Limb (tissue), 2 donors: Measurements from ENCODE around the gene TMEM131L.

ENCODE experiments used
- DNase-seq, 2 donors: peaks; one replicate each; pipeline ENCODE4 v3.0.0-alpha.2; 2016; ENCODE audit errors: extremely low spot score in 2 of 2

The TMEM131L gene

DNA sequence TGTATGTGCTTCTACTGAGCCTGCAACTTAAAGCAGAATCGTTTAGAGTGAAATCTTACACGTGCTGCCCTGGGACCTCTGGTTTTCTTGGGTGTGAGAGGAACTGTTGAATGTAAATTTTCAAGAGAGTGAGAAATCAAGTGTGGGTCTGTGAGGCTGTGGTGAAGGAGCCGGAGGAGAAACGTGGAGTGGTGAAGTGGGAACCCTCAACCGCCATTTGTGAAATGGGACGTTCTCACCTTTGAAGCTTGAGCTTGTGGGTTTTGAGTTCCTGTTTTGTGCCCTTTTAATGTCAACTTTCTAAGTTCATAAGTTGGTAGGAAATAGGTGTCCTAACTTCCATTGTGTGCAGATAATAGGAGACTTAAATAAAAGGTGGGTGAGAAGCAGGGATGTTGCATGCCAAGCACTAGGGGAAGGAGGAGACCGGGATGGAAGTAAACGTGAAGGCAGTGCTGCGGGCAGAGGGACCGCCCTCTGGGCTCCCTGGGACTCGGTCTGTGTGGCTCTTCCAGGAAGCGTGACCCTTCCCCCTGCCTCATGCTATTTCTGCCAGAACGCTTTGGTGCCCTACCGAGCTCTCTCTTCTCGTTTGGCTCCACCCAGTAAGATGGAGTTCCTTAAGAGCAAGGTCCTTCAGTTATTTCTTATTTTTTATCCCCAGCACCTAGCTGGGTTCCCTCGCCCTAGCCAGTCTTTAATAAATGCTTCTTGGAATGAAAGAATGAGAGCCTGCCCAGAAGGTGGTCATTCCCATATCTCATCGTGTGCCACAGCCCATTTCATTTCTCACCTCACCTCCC is 56.0 kb downstream of the TMEM131L start:
- DNase-seq: no peak

DNA sequence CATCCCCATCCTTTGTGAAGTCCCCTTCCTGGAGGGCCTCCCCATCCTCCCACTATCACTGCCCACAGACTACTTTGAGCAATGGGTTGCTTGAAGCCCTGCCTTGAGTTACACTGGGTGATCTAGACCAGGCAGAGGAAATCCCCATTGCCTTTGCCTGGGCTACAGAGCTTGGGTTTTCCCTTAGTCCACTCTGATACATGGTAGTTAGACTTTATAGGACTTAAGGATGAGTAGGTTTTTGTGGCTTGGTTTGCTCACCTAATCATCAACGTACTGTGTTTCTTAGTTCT is 56.6 kb downstream of the TMEM131L start:
- no peak for DNase-seq

DNA sequence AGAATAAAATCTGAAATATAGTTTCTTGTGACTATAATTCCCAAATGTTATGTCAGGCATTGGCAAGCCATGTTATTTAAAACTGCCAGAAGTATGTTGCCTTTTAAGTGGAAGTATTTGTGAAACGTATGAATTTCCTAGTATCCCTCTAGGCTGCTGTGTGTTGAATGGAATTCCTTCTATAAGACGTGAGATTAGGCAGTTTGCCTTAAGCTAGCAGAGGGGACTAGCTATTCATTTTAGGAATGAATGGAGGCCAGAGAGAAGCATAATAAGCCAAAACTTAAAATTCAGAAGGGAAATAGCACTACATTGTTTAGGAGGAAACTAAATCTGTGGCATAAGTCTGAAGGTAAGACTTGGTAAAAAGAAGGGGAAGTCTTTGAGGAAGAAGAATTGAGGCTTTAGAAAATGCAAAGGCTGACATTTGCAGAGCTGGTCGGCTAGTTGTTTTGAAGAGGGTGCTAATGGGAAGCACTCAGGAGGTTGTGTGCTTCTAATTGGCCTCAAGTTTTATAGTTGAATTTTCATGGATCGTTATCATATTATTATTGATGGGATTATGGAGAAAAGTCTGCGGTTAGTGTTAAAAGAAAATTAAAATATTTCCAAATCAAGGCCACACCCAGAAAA is 57.1 kb downstream of the TMEM131L start:
- DNase-seq: peak in 1 of 2 donors; percentile 65

DNA sequence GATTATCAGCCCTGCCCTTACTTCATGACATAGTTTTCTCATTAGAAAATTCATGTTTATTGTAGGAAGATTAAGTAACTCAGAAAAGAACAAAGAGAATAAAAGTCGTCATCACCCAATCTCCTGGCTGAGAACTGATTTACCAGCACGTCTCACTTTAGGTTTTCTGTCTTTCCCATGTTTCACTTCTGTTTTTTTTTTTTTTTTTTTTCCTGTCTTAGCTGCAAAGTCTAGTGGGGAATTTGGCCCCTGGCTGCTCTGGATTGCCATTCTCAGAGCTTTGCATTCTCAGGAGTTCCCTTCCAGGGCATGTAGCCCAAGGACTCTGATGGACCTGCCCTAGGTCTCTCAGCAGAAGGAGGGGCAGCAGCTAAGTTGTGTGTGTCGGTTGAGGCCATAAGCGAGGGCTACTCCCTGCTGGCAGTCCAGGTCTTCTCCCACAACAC is 57.8 kb downstream of the TMEM131L start:
- no peak for DNase-seq

DNA sequence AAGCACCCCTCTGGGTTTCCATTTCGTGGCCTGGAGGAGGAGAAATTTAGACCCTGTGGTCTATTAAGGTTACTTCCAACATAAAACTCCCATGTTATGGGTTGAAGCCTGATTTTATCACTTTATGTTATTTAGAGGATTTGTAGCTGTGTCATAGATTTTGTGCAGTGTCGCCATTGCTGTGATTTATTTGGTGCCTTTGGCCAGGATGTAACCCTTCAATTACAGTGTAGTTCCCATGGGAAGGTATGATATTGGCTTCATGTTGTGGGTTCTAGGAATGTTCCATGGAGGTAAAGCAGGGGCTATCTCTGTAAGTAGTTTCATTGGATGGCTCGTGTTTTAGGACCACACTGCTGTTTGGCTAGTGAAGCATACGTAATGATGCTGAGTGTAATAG is 58.5 kb downstream of the TMEM131L start:
- no peak for DNase-seq

DNA sequence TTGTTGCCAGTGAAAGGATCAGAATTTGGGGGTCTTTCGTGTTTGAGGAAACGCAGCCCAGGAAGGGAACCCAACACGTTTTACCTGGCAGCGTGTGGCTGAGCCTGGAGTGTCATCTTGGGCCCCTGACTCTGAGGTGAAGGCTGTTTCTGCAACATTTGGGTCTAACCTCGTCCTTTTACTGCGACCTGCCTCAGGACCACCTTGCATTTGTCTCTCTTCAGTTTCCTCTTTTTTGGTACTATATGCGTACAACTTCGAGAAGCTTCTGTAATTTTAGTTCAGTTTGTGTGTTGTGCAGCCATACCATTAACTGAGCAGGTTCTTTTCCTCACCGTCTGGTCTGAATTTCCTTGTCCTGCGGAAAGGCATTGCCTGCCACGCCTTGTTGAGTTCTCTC is 61.5 kb downstream of the TMEM131L start:
- DNase-seq: no peak

DNA sequence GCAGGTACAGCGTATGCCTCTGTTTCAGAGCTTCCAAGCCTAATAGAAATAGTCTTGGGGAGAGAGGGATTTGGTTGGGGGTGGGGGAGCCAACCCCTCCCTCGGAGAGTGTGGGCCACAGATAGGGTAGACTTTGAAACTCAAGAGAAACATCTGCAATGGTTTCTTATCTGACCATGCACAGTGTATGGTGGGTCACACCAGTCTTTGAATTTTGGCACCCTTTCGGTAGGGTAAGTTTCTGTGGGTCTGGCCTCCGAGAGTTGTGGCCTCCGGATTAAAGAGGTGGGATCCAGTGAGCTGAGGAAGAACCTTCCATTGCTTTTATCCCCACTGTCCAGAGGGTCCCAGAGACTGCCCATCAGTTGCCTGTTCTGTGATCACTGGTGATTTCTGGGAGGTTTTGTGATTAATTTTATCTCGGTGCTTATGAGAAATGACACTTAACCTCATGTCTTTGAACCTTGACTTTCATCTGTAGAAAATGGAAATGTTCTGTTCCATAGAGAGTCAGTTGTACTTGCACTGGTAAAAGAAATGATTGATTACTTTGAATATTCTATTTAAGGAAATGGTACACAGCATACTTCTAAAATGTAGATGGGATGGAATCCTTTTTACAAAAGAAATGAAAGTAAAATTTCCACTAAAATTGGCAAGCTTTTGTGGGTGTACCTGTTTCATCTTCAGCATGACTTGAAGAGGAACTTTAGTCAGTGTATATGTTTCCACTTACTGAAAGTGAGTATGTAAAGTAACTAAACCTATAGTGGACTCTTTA is 62.7 kb downstream of the TMEM131L start:
- no peak for DNase-seq

DNA sequence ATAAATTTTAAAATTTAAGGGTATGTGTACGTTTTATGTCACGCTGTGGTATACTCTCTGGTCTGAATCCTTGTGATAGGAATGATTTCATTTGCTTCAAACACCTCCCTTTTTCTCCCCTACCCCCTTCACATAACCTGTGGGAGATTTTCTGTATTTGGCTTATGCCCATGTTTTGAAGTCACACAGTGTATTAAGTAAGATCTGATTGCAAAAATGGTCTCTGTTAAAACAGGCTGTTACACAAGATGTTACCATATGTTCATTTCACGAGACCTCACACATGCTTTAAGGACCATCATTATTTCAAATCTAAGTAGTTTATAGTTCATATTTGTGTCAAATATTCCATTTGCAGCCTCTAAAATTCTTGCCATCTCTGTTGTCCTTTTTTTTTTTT is 63.5 kb downstream of the TMEM131L start:
- no peak for DNase-seq

DNA sequence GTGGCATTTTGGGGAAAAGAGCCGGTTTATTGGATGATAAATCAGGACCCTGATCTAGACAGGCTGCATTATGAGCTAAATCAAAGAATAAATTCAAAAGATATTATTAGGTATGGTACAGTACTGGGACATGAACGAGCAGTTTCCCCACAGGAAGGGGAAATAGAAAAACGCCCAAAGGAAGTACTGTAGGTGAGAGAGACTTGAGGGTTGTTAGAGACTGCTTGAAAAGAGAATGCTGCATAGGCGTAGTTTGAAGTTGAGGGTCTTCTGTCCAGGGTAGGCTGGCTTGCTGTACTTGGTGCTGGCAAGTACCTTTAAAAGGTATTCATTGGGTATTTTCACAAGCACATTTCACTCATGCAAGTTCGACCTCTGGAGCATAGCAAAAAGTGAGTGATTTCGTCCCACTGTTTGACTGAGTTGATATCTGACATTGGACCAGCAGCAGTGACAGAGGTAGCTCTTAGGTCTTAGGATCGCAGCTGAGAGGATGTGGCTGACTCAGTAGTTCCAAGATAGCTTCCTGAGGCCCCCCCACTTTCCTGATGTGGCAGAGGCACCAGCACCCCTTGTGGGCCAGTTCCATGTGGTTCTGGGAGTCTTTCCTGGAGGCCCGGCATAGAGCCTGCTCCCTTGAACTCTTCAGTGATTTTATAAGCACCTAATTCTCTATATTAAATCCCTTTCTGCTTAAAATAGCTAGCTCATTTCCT is 64.3 kb downstream of the TMEM131L start:
- DNase-seq: no peak

DNA sequence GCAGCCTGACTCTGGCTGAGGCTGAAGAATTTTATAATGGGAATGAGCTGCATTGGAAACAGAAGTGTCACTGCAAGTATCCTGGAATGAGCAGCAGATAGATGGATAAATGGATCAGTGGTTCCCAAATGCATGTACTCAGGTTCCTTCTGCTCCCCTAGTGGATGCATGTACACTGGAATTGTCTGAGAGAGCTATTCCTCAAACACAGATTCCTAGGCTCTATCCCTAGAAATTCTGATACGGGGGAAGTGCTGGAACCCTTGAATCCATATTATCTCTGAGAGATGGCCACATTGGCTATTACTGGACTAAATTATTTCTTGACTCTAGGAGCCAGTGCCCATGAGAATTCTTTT is 64.8 kb downstream of the TMEM131L start:
- no peak for DNase-seq

DNA sequence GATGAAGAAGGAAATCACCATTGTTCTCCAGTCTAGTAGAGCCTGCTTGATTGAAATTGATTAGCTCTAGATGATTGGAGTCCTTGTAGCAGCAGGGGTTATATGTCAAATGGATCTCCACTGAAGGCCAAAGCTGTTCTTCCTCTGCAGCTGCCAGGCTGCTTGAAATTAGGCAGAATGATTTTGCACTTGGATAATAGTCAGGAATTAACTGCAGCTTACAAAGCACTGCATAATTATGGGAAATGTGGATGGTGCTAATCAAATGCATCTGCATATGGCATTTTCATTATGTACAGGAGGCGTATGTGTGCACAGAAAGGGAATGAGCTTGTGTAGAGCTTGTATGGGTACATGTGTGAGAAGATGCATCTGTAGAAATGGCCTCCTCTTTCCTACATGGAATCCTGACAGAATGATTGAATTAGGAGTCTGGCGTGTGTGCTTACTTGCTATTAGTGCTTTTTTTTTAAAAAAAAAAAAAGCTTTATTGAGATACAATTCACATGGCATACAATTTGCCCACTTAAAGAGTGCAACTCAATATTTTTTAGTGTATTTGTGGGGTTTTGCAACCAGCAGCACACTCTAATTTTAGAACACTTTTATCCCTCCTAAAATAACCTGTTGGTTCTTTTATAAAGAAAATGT is 65.9 kb downstream of the TMEM131L start:
- no peak for DNase-seq

DNA sequence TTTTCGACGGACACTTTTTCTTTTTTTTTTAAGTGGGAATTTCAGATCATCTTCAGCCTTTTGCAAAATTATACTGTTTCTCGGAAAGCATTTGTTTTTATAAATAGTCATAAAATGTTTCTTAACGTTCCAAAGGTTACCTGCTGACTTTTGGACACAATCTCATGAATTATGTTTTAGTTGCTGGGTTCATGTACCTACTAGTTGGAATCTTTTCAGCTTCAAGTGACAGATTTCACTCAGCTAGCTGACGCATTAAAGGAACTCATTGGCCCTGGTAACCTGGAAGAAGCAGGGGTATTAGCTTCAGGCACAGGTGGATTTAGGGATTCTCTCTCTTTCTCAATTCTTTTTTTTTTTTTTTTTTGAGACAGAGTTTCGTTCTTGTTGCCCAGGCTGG is 66.5 kb downstream of the TMEM131L start:
- DNase-seq: no peak

DNA sequence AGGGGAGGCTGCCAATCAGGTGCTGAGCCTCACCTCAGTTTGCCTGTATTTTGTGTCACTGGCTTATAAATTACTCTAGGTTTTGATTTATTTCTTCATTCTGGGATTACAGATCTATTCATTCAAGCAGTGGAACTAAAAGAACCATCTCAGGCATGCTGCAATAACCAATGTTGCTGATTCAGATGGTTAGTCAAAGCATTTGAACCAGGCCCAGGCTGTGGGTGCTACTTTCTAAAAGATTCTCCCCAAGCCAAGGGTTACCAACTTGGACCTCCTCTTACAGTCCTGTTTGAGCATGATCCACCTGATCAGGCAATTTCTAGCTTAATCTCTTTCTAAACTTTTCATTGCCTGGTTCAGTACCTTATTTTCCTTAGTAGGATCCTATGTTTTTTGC is 67.2 kb downstream of the TMEM131L start:
- DNase-seq: no peak

DNA sequence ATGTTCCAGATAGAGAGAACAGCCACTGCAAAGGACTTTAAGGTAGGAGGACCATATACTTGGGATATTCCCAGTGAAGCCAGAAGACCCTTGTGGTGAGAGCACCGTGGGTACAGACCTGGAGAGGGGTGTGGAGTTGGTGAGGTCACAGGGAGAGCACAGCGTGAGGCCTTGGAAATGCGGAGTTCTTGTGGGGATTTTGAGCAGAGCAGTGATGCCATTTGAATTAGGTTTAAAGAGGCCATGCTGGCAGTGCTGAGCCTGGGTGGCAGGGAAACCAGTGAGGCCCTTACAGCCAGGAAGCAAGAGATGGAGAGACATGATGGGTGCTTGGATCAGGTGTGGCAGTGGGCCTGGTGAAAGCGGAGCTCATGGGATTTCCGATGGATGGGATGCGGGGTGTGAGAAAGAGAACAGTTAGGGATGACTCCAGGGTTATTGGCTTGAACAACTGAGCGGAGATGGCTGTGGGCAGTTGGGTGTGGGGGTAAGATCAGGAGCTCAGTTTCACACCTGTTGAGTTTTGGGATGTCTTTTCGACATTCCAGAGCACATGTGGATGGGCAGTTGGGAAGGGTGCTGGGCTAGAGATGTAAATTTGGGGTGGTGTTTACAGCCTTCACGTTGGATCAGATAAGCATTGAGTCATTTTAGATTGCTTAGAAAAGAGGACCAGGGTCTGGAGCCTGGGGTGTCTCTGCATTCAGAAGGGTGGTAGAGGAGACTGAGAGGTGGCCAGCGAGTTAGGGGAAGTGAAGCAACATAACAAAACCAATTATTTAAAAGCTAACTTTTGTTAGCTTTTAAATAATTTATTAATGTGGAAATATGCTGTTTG is 68.9 kb downstream of the TMEM131L start:
- DNase-seq: no peak

DNA sequence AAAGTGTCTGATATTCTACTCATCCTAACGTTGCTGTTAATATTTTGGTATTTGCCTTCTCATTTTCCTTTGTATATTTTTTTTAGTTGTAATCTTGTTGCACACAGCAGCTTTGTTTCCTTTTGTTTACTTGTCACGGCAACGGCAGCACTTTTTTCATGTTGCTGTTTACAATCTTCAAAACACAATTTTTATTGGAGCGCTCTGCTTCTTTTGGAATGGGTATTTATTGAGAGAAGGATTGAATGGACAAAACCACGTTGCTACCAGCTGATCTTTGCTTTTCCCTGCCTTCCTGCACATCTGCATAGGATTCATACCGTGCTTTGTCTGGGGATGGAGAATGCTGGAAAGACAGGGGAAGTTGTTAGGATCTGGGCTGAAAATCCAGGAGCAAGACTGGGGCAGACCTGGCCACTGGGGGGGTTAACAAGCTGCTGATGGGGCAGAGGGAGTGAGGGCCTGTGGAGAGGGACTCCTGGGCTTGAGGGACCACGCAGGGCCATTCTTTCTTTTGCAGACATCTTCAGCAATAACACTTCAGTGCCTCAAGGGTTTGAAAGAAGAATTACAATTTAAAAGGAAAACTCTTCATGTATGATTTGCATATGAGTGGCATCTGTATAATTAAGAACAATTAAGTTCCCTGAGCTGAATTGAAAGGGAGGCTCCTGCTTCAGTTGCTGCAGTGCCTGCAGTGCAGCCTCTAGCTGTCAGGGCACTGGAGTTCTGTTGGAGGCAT is 69.8 kb downstream of the TMEM131L start:
- DNase-seq: no peak

DNA sequence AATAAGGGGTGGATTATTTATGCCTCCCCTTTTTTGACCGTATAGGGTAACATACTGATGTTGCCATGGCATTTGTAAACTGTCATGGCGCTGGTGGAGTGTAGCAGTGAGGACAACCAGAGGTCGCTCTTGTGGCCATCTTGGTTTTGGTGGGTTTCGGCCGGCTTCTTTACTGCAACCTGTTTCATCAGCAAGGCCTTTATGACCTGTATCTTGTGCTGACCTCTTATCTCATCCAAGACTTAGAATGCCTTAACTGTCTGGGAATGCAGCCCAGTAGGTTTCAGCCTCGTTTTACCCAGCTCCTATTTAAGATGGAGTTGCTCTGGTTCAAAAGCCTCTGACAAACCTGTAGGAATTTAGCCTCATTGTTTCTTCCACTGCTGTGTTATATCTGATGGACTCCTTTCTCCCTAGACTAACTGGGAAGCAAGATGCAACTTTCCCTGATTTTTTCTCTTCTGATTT is 71.4 kb downstream of the TMEM131L start:
- DNase-seq: no peak

DNA sequence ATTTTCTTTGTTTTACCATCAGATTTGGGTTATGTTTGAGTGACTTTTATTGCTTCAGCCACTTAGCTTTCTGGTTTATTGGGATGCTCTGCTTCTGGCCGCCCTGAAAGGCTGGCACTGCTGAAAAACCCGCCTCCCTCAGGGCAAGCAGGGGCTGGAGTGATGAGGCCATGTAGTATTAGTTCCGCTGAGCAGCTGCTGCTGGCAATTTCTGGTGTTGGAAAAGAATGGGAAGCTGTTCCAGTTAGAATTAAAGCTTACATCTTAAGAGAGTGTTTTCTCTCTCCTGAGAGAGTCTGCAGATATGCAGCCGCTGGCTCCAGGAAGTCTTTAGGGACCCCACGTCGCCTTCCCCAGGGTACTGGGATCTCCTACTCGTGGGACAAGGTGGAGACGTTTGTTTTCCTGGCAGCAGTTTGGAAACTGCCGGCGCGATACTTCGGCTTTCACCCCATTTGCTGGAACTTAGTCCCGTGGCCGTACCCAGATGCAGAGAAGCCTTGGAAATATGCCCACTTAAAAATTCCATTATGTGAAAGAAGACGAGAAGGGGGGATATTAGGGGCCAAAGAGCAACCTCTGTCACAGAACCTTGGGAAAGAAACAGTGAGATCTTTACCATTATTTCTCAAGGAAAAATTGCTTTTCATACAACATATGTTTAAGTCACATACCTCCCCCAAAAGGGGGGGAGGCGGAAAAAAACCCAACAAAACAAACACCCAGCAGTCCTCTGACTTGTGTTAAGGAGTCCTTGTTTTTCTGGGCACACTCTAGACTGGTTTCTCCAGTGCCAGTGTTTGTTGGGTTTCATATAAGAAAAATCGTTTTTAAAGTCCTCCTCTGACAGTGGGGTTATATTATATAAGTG is 72.6 kb downstream of the TMEM131L start:
- peak; percentile 70 to 80 for DNase-seq

DNA sequence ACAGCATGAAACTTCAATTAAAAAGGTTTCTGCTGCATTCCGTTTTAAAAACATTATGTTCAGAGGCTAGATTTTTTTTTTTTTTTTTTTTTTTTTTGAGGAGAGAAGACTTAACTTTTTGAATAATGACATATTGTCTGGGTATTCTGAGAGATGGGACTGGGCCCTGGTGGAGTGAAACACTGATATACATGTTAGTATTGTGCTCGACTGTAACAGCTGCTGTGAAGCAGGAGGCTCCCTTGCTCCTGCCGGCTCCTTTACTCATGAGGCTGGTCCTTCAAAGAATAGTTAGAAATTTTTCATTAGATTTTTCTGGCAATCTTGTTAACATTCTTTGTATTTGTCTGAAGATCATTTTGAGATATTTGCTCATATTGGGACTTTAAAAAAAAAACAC is 73.3 kb downstream of the TMEM131L start:
- DNase-seq: no peak
